H1 (cell line): ENCODE measurements around the gene CCDC182. TPM values are rescaled to one million over a fixed set of nuclear protein-coding genes. Genes with fewer than 3 reads are reported as not detected.

ENCODE experiments used
- CTCF ChIA-PET: fragments of 300-600 bp; sonication (Branson Sonifier 250); formaldehyde crosslinking; loops from one replicate; lab custom pipeline; 2021; ENCODE audit not compliant: partially characterized antibody; lab: Charles Lee
- POLR2A ChIA-PET: fragments of 300-600 bp; sonication (Branson Sonifier 250); formaldehyde crosslinking; loops from one replicate; lab custom pipeline; 2021; ENCODE audit warnings: inconsistent platforms; ENCODE audit not compliant: partially characterized antibody; lab: Charles Lee
- DNase-seq, 2 experiments: peaks; one replicate each; pipeline versions ENCODE4 v3.0.0 to v3.0.0-alpha.2; 2010 to 2022; ENCODE audit warnings: low spot score in 2 of 2, low read depth in 1 of 2, mixed read lengths in 1 of 2
- FAIRE-seq: peaks from 2 replicates; lab custom pipeline; 2011; peaks lifted over from hg19 to GRCh38; lab: Jason Lieb, UNC
- H2AFZ ChIP-seq: 2 replicates; pipeline ENCODE4 v1.8.1; 2012; ENCODE audit warnings: low read length, inconsistent platforms
- H2AK5ac ChIP-seq: 2 replicates; pipeline ENCODE4 v1.6.1; 2013; ENCODE audit warnings: low read depth, low read length
- H2BK120ac ChIP-seq: replicated peaks from 2 replicates; pipeline ENCODE3; 2013; ENCODE audit warnings: low read depth, low read length, inconsistent platforms
- H2BK12ac ChIP-seq: 2 replicates; pipeline ENCODE4 v1.6.1; 2013; ENCODE audit warnings: low read depth, low read length
- H2BK15ac ChIP-seq: 2 replicates; pipeline ENCODE4 v1.6.1; 2013; ENCODE audit warnings: low read length
- H2BK20ac ChIP-seq: 2 replicates; pipeline ENCODE4 v1.6.1; 2013; ENCODE audit warnings: low read length
- H2BK5ac ChIP-seq: 2 replicates; pipeline ENCODE4 v1.6.1; 2013; ENCODE audit warnings: low read depth, low read length
- H3K14ac ChIP-seq: 2 replicates; pipeline ENCODE4 v1.6.1; 2013; ENCODE audit warnings: inconsistent platforms; ENCODE audit not compliant: insufficient read length
- H3K18ac ChIP-seq: 2 replicates; pipeline ENCODE4 v1.6.1; 2013; ENCODE audit warnings: low read length; ENCODE audit errors: extremely low read depth
- H3K23ac ChIP-seq: 2 replicates; pipeline ENCODE4 v1.6.1; 2013; ENCODE audit warnings: inconsistent platforms; ENCODE audit not compliant: insufficient read length
- H3K23me2 ChIP-seq: 2 replicates; pipeline ENCODE4 v1.6.1; 2013; ENCODE audit warnings: low read depth, low read length
- H3K27ac ChIP-seq: 2 replicates; pipeline ENCODE4 v1.6.1; 2011; ENCODE audit warnings: low read depth, low read length, inconsistent platforms
- H3K27me3 ChIP-seq, 4 experiments: replicated peaks in 1 of 4; 1 replicate in 1 of 4; 2 replicates in 3 of 4; pipeline versions ENCODE4 v1.6.1 to v1.8.1; 2011 to 2013; ENCODE audit warnings: low read length in 3 of 4, mild to moderate bottlenecking in 3 of 4, inconsistent platforms in 2 of 4, mixed read lengths in 2 of 4, moderate library complexity in 1 of 4; ENCODE audit not compliant: control insufficient read depth in 3 of 4, insufficient read depth in 3 of 4; ENCODE audit errors: extremely low read depth in 1 of 4
- H3K36me3 ChIP-seq, 4 experiments: 2 replicates each; pipeline versions ENCODE4 v1.6.1 to v1.8.1; 2011 to 2013; ENCODE audit warnings: mild to moderate bottlenecking in 4 of 4, low read length in 3 of 4, moderate library complexity in 2 of 4, control low read depth in 1 of 4, inconsistent platforms in 1 of 4; ENCODE audit not compliant: insufficient read depth in 4 of 4, control insufficient read depth in 2 of 4
- H3K4ac ChIP-seq: replicated peaks from 2 replicates; pipeline ENCODE3; 2013; ENCODE audit warnings: low read length, low read depth, mixed read lengths, inconsistent platforms; ENCODE audit not compliant: insufficient read length
- H3K4me1 ChIP-seq, 4 experiments: replicated peaks in 1 of 4; 1 replicate in 1 of 4; 2 replicates in 3 of 4; pipeline versions ENCODE4 v1.6.1 to v1.8.1; 2011 to 2013; ENCODE audit warnings: low read length in 3 of 4, inconsistent platforms in 2 of 4, mixed read lengths in 1 of 4; ENCODE audit not compliant: insufficient read depth in 4 of 4, control insufficient read depth in 3 of 4
- H3K4me2 ChIP-seq, 2 experiments: 2 replicates each; pipeline versions ENCODE4 v1.6.1 to v1.8.1; 2011 to 2013; ENCODE audit warnings: low read depth in 2 of 2, low read length in 2 of 2, control low read depth in 1 of 2, inconsistent platforms in 1 of 2, mild to moderate bottlenecking in 1 of 2; ENCODE audit not compliant: insufficient read depth in 1 of 2
- H3K4me3 ChIP-seq, 4 experiments: fragments of 200-600, 300-600 bp in 1 of 4; sonication (generic), shearing (Covaris generic), sonication (Bioruptor Twin) in 1 of 4; 2 replicates each; pipeline versions ENCODE4 v1.5.1 to v1.8.1; 2011 to 2016; ENCODE audit warnings: low read length in 4 of 4, low read depth in 3 of 4, control low read depth in 2 of 4, inconsistent platforms in 2 of 4, mild to moderate bottlenecking in 2 of 4, mixed read lengths in 1 of 4, moderate library complexity in 1 of 4; ENCODE audit not compliant: insufficient read depth in 2 of 4; ENCODE audit errors: extremely low read depth in 1 of 4
- H3K56ac ChIP-seq: replicated peaks from 2 replicates; pipeline ENCODE3; 2013; ENCODE audit warnings: low read depth, mild to moderate bottlenecking, mixed read lengths, low read length, inconsistent platforms; ENCODE audit not compliant: insufficient read length
- H3K79me1 ChIP-seq: 2 replicates; pipeline ENCODE4 v1.6.1; 2013; ENCODE audit warnings: low read depth, low read length, control low read depth
- H3K79me2 ChIP-seq, 2 experiments: 2 replicates each; pipeline versions ENCODE4 v1.6.1 to v1.8.1; 2012 to 2013; ENCODE audit warnings: low read length in 2 of 2, mild to moderate bottlenecking in 2 of 2, inconsistent platforms in 1 of 2; ENCODE audit not compliant: insufficient read depth in 2 of 2, control insufficient read depth in 1 of 2
- H3K9ac ChIP-seq, 4 experiments: replicated peaks in 1 of 4; 1 replicate in 1 of 4; 2 replicates in 3 of 4; pipeline versions ENCODE4 v1.6.1 to v1.8.1; 2011 to 2013; ENCODE audit warnings: low read depth in 3 of 4, low read length in 3 of 4, control low read depth in 2 of 4, mild to moderate bottlenecking in 2 of 4, moderate library complexity in 2 of 4, inconsistent platforms in 1 of 4; ENCODE audit errors: extremely low read depth in 1 of 4
- H3K9me3 ChIP-seq, 2 experiments: 2 replicates each; pipeline versions ENCODE4 v1.6.1 to v1.8.1; 2012 to 2013; ENCODE audit warnings: mild to moderate bottlenecking in 2 of 2, moderate library complexity in 2 of 2, control low read depth in 1 of 2, inconsistent platforms in 1 of 2, low read depth in 1 of 2, low read length in 1 of 2, mixed read lengths in 1 of 2; ENCODE audit not compliant: insufficient read depth in 2 of 2
- H4K20me1 ChIP-seq, 2 experiments: replicated peaks in 1 of 2; 2 replicates each; pipeline versions ENCODE3 to v1.8.1; 2011 to 2013; ENCODE audit warnings: inconsistent platforms in 2 of 2, low read length in 2 of 2, mild to moderate bottlenecking in 1 of 2; ENCODE audit not compliant: insufficient read depth in 2 of 2, control insufficient read depth in 1 of 2
- H4K5ac ChIP-seq: 2 replicates; pipeline ENCODE4 v1.6.1; 2013; ENCODE audit warnings: low read length, low read depth, mixed read lengths, inconsistent platforms; ENCODE audit not compliant: insufficient read length
- H4K8ac ChIP-seq: 2 replicates; pipeline ENCODE4 v1.8.0; 2013; ENCODE audit warnings: mild to moderate bottlenecking, moderate library complexity, low read length, inconsistent platforms; ENCODE audit not compliant: insufficient read depth; ENCODE audit errors: extremely low read depth
- H4K91ac ChIP-seq: replicated peaks from 2 replicates; pipeline ENCODE3; 2013; ENCODE audit warnings: low read length, mixed read lengths, inconsistent platforms; ENCODE audit not compliant: insufficient read length
- HDAC2 ChIP-seq, 2 experiments: fragments of 300-600 bp in 1 of 2; sonication (generic) in 1 of 2; IDR thresholded peaks; 2 replicates each; pipeline ENCODE4 v1.6.1; 2011 to 2012; ENCODE audit warnings: low read depth in 2 of 2, low read length in 2 of 2, mild to moderate bottlenecking in 2 of 2, moderate library complexity in 2 of 2, borderline replicate concordance in 1 of 2, inconsistent platforms in 1 of 2
- POLR2AphosphoS5 ChIP-seq: IDR thresholded peaks from 2 replicates; pipeline ENCODE4 v1.6.1; 2011; ENCODE audit warnings: low read depth, low read length
- WGBS, 2 experiments: shearing (Covaris generic) in 1 of 2; methylation state at CpG; one replicate each; pipeline versions ENCODE4 v1.1.6 to v1.1.7; 2013 to 2015; ENCODE audit warnings: low lambda C conversion rate in 2 of 2, mixed read lengths in 2 of 2, inconsistent platforms in 1 of 2, low coverage in 1 of 2, missing lambda C conversion rate in 1 of 2; ENCODE audit not compliant: insufficient replicate concordance in 2 of 2, insufficient coverage in 1 of 2, insufficient read length in 1 of 2; ENCODE audit errors: extremely low coverage in 1 of 2, missing lambda C conversion rate in 1 of 2; 5-methylcytosine and 5-hydroxymethylcytosine counted together
- polyA plus RNA-seq, 7 experiments: library from polyadenylated mRNA; depleted of rRNA in 3 of 7; stranded (reverse) in 5 of 7; unstranded in 2 of 7; fragments of >200 nt in 5 of 7; fragments of 200-250 nt in 2 of 7; gene quantifications; 1 replicate in 5 of 7; 2 replicates in 1 of 7; 4 replicates in 1 of 7; pipeline versions ENCODE4 v1.2.1 to v1.2.3, GENCODE V29; 2011 to 2013; ENCODE audit warnings: missing spikeins in 2 of 7, mixed read lengths in 2 of 7
- total RNA-seq: library from RNA; stranded (reverse); fragmentation: NEBNext Ultra II Directional; extraction: Animal tissue kit (Norgen Biotek cat#: 25700); gene quantifications from 2 replicates; pipeline ENCODE4 v1.2.1, GENCODE V29; 2021

CCDC182 gene
- total and polyA plus RNA-seq, 2 of the 8 experiments (the other 6 are each of a cell fraction or from before 2014, with no cell fraction given): not detected

DNA sequence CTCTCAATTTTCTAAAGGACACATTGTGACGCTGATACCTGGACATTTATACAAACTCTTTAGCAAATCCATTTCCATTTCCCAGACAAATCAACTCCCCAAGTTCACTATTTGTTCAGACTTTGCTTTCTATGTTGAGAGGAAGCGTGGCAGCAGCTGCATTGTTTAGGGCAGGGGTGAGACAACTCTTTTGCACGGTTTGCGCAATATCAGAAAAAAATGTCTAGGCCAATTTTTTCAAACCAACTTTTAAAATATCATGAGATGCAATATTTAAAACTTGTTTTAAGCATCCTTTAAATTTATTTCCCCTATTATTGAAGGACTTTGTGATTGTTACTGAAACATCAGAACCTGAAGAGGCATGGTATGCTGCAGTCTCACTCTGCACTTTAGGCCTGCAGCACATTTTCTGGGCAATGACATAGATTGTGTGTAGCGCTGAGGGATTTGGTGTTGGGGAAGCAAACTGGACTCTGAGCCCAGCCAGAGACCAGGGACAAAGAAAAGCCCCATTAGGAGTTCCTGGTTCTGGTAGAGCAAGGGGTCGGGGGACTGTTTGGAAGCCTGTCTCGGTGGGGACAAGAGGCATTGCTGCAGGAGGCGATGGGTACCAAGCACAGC, 6.4 kb upstream of the CCDC182 start:
- H3K14ac ChIP-seq: no peak overlapping the region
- TF ChIP-seq HDAC2 (IDR thresholded peaks at IDR 0.05; ENCODE audit: borderline replicate concordance in 1 of 2, low read depth in 2 of 2, low read length in 2 of 2) (no peak), POLR2AphosphoS5 (no peak)
- no peaks in the 10 kb centered on the region for H3K9me3 ChIP-seq
- H4K20me1 ChIP-seq: no peaks in the 10 kb centered on the region
- no peak overlapping the region for H2BK15ac ChIP-seq
- no peak overlapping the region for H2BK12ac ChIP-seq
- H3K79me2 ChIP-seq: no peaks in the 10 kb centered on the region
- H3K4me1 ChIP-seq: peaks cover 0 to 2% (median 0%) of the 10 kb centered on the region in 4 experiments; a peak in 1 of 7 replicates
- no peaks in the 10 kb centered on the region for H3K36me3 ChIP-seq
- no peak overlapping the region for H4K8ac ChIP-seq
- H2AFZ ChIP-seq: no peak overlapping the region
- no peak overlapping the region for H3K4me2 ChIP-seq
- no peak overlapping the region for H3K4ac ChIP-seq
- no peak overlapping the region for H2AK5ac ChIP-seq
- no peak for FAIRE-seq
- no peak overlapping the region for H3K9ac ChIP-seq
- no peak overlapping the region for H2BK120ac ChIP-seq
- no peak overlapping the region for H3K4me3 ChIP-seq
- H3K79me1 ChIP-seq: no peaks in the 10 kb centered on the region
- no peak overlapping the region for H3K27ac ChIP-seq
- no peak for DNase-seq
- WGBS, 2 experiments: 96% methylated on average over 8 of the region's 8 CpGs; no CpG with 5 or more reads in 1 of the 2 experiments
- no peak overlapping the region for H3K56ac ChIP-seq
- ChIA-PET CTCF (interaction anchor here (0.7 to 4.5 kb wide), 11 partner anchors 11 to 204 kb away, joined by 3 to 28 read pairs (median 4); partner anchors contain the start of gene CUEDC1), POLR2A (no interaction called here)
- H3K18ac ChIP-seq: no peak overlapping the region
- H2BK20ac ChIP-seq: no peak overlapping the region
- H3K27me3 ChIP-seq: no peaks in the 10 kb centered on the region
- H3K23me2 ChIP-seq: no peaks in the 10 kb centered on the region; the same call in 1 of the 2 replicates
- H2BK5ac ChIP-seq: no peak overlapping the region
- no peak overlapping the region for H4K5ac ChIP-seq
- H4K91ac ChIP-seq: no peak overlapping the region
- H3K23ac ChIP-seq: no peak overlapping the region
